ENCODE results near the gene TMEM45A.
A peak's percentile ranks its signal among the peaks of the same experiment; 100 is the strongest.
"Not testable (repeated sequence)": the region's sequence is repeated elsewhere in the genome, so short reads cannot be mapped to it uniquely, and the experiment has no call there.

The TMEM45A gene

DNA sequence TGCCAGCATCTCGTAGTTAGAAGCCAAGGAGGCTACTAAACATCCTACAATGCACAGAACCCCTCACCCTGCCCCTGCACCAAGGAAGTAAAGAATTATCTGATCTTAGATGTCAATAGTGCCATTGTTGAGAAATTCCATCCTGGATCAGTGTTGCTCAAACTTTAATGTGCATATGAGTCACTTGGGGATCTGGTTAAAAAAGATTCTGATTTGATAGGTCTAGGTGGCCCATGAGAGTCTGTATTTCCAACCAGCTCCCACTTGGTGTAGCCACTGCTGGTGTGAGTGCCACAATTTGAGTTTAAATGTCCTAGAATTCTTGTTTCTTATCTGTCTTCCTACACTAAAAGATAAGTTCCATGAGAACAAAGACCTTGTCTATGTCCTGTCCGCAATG lies 43.7 kb downstream of the TMEM45A start:
- no peak for DNase-seq

DNA sequence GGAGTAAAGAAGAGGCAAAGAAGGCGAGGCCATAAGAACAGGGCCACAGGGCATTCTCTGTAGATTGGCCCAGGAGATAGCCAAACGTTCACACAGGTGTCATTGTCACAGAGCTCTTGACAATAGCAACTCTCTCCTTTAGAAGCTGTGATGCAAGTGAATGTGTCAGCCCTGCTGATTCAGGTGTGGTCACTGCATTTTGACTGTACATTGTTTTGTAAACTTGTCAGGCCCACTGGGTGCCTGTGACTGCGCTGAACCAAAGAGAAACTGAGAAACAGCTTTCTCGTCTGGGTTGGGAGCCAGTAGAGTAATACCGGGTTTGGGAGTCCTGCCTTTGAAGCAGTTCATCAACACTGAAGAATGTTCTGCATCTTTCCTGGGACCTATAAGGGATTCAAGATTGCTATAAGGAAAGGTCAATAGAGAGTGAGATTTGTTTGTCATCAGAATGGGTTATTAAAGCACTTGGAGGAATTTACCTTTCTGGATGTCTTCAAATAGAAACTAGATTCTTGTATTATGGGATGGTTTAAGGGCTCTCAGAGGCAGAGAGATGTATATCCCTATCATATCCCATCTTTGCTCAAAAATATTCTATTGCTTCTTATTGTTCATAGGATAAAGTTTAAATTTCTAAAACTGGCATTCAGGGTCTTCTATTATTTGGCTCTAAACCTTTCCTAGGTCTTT lies 45.4 kb downstream of the TMEM45A start:
- DNase-seq, result peak; percentile 15

DNA sequence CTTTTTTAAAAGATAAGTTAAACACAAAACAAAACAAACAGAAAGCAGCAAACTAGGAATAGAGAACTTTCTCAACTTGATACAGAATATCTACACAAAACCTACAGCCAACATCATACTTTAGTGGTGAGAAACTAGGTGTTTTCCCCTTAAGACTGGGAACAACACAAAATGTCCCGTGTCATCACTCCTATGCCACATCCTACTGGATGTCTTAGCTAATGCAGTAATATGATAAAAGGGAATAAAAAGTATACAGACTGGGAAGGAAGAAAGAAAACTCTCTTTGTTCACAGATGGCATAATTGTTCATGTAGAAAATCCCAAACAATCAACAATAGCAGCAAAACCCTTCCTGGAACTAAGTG lies 45.9 kb downstream of the TMEM45A start:
- DNase-seq, result no peak

DNA sequence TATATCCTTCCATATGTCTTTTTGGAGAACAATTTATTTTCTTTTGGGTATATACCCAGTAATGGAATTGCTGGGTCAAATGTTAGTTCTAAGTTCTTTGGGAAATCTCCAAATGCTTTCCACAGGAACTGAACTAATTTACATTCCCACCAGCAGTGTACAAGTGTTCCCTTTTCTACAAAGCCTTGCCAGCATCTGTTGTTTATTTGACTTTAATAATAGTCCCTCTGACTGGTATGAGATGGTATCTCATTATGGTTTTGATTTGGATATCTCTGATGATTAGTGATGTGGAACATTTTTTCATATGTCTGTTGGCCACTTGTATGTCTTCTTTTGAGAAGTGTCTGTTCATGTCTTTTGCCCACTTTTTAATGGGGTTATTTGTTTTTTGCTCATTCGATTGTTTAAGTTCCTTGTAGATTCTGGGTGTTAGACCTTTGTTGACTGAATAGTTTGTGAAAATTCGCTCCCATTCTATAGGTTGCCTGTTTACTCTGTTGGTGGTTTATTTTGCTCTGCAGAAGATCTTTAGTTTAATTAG lies 48.4 kb downstream of the TMEM45A start:
- DNase-seq, result no peak

DNA sequence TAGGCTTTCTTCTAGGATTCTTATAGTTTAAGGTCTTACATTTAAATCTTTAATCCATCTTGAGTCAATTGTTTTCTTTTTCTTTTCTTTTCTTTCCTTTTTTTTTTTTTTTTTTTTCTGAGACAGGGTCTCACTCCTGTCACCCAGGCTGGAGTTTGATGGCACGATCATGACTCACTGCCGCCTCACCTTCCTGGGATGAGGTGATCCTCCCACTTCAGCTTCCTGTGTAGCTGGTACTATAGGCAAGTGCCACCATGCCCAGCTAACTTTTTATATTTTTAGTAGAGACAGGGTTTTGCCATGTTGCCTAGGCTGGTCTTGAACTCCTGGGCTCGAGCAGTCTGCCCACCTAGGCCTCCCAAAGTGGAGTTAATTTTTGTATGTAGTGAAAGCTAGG lies 49.0 kb downstream of the TMEM45A start:
- DNase-seq, result not testable (repeated sequence)

DNA sequence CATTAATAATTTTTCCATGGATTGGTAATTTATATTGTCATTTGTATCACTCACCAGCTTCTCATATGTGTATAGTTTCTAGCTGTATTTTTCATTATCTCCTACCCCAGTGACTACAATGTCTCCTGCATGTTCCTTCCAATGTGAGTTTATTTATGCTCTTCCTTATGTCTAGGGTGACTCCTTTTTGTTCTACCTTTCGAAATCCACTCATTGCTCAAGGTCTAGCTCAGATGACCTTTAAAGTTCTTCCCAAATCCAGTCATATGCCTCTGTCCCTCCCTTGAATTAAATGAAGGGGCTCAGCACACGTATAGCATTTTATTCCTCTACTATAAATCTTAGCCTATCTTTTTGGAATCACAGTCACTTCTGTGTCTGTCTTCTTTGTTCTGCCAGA lies 53.0 kb downstream of the TMEM45A start:
- no peak for DNase-seq

DNA sequence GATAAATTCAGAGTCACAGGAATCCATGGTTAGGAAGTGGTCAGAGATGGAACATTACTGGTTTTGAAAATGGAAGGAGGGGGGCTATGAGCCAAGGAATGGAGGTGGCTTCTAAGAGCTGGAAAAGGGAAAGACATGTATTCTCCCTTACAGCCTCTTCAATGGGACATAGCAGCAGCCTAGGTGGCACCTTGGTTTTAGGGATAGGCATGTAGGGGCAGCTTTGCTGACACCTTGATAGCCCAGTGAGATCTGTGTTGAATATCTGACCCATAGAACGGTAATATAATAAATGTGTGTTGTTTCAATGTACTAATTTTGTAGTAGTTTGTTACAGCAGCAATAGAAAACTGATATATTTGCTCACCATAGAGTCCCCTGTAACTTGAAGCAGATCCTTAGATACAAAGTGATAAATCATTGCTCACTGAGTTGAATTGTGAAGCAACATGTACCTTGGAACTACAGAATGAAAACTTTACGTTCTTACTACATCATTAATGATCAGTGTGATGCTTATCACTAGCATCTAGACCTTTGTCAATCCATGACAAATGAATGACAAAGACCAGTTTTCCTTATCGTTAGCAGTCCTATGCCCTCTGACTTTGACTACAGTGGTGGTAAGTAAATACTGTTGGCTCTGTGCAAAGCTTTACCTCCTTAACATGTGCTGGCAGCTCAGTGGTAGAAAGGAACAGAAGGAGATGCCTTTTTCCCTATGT lies 53.8 kb downstream of the TMEM45A start:
- no peak for DNase-seq

DNA sequence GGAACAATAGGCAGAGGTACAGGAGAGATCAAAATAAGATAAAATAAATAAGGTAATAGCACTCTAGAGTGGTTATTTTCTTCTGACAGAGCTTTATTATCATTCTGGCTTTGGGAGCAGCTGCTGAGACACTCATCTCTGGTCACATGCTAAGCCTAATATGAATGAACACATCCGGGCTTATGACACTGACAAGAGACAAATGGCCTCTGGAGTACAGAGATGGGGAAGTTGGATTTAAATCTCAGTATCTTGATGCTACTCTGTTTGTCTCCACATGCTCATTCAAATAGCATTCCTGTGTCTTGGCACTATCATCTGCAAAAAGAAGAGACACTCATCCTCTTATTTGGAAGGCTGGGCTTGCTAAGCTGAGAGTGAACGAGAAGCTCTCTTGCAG lies 55.6 kb downstream of the TMEM45A start:
- DNase-seq, result no peak

DNA sequence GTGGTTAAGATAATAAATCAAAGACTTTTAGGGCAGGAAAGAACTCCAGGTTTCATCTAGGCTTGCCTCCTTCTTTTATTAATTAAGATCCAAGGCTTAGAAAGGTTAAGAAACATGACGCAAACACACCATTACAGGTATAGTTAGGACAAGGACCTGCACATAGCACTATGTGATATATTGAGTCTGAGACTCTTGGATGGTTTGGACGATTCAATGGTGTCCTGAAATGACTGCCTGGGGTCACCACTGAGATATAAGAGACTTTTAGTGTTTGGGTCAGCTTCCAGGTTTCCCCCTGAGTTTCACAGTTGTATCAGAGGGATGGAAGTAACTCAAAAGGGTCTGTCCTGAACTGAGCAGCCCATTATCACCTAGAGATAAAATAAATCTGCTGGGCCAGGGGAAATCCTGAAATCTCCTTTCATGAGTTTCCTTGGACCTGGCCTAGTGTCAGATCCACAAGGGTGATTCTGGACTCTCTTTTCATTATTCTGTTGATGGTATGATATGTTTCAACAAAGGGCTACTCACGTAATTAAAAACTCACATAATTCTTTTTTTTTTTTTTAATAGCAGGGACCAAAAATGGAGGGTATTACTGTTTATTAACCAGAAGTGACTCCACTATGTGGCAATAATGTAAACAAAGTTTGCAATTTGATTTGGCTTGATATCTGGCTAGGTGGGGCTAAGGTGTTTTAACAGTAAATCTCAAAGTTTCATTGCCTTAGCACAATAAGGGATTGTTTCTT lies 61.4 kb downstream of the TMEM45A start:
- no peak for DNase-seq

DNA sequence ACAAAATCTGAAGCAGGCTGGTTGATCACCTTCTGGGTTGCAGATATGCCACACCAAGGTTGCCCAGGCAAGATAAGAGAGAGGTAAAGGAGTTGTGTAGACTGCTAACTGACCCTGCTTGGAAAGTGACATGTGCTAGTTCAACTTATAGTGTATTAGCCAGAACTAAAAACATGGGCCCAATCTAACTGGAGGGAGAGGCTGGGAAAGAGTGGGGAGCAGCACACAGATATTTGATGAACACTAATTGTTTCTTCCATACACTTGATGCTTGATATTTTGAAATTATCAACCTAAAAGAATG lies 61.9 kb downstream of the TMEM45A start:
- DNase-seq, result no peak

DNA sequence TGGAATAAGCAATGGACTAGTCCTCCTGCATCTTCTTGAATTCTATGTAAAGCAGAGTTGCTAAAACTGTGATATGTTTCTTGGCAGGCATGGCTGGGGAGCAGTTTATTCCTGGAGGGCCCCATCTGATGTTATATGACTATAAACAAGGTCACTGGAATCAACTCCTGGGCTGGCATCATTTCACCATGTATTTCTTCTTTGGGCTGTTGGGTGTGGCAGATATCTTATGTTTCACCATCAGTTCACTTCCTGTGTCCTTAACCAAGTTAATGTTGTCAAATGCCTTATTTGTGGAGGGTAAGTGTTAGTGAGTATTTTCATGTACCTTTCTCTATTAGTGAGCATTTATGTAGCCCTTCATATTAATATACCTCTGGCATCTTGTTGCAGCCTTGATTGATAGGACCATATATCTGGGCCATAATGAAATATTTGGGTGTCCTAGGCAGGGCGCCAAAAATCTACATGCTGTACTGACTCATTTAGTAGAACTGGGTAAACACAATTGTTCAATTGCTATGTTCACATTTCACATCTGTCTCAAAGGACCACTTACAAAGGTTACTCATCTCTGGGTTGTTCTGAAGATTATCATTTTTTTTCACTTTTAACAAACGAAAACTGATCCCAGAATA lies 64.4 kb downstream of the TMEM45A start:
- DNase-seq, result no peak

DNA sequence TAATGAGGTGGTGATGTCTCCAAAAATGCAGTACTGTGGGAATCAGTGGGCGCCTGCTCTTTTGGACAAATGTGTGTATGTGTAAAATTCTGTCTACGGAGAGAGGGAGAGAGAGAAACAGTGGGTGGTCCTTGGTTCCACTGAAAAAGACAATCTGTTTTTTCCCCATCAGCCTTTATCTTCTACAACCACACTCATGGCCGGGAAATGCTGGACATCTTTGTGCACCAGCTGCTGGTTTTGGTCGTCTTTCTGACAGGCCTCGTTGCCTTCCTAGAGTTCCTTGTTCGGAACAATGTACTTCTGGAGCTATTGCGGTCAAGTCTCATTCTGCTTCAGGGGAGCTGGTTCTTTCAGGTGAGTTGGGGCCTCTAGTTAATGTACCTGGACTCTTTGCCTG lies 65.8 kb downstream of the TMEM45A start:
- no peak for DNase-seq

DNA sequence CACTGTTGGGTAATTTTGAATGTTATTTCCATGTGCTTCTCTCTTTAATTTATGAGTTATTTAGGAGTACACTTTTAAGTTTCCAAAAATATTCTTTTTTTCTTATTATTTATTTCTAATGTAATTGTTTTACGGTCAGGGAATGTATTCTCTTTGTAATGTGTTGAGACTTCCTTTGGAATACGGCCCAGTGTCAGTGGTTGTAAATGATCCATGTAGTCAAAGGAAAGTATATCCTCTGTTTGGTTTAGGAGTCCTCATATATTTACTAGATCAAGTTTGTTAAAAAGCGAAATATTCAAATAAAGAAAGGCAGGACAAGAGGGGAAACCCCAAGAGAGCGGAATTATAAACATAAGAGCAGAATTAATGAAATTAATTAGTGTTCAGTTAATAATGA lies 68.0 kb downstream of the TMEM45A start:
- DNase-seq, result no peak

DNA sequence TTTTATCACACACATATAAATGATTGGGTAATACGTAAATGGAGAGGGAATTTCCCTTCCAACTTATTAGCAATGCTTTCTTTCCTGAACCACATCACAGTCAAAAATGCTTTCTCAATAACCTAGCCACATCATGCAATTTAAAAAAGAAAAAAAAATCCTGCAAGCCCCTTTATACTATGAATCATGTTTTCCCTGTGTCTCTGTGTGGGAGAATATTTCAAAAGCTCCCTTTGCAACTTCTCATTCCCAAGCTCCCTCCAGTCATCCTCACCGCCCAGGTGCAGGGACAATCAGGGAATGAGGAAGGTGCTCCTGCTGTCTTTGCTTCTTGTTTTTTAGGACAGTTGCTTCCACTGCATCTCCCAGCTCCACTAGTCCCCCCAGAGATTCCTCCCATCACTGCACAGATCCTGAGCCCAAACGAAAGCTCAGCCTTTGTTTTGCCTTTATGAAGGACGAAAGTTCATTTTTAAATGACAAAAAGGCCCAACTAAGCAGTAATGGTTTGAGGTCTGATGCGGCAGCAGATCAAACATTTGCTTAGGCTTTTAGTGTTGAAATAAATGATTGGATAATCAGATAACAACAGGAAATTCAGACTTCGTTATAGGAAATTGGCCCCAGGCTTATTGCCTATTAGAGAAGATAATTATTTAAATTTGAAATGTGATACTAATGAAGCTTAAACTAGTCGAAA lies 69.2 kb downstream of the TMEM45A start:
- DNase-seq, result no peak

DNA sequence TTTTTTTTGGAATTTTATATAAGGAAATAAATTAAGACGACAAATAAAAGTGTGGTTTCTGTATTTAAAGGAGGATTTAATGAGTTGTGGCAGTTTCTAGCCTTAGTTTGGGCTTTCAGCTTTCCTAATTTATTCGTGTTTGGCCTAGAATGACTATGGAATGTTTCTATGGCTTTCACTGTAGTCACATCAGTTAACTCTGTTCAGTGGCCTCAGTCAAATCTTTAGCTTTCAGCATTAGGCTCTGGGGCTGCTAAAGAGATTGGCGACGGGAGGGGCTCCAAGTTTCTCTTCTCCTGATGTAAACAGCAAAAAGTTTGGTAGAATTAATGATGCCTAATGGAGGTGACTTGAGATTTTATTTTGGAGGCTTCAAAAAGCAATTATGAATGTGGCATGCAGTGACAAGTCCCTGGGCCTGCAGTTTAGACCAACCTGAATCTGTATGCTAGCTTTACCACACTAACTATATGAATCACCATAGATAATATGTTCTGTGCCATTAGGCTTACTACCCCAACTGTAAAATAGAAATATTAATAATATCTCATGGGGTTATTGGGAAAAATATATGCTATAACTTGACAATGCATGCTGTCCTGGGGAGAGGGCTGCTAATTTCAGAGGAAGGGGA lies 69.9 kb downstream of the TMEM45A start:
- DNase-seq, result no peak

DNA sequence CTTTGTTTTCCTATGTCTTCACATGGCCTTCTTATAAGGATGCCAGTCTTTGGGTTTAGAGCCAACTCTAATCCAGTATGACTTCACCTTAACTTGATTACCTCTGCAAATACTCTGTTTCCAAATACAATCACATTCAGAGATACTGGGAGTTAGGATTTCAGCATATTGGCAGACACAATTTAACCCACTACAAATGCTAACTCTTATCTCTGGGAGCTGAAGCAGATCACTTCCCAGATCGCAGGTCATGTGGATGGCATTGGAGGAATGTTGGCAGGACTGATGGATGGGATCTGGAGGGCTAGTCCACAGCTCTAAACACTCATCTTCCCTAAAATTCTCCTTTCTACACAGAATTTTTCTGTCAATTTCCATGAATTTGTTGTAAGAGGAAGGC lies 70.8 kb downstream of the TMEM45A start:
- DNase-seq, result no peak

DNA sequence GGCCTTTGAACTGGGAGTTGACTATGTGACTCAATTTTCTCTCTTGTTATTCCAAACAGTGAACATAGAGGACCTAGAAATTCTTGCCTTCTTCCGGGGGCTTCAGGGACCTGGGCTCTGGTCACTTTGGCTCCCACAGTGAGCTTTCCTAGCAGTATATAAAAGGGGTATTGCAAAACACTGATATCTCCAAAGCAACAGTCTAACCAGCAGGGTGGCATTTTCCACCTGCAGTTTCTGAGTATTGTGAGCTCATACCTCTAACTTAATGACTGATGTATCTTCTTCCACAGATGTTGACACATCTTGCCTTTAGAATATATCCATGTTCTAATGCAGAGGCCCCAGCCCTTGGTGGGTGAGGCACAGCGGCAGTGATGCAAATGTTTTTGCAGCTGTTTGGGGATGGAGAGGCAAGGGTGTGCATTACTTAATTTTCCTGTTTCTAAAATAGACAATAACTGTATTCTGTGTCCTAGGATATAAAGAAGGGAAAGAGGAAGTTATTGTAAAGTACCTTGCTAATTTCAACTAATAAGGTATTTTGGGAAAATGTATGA lies 71.3 kb downstream of the TMEM45A start:
- DNase-seq, result no peak

DNA sequence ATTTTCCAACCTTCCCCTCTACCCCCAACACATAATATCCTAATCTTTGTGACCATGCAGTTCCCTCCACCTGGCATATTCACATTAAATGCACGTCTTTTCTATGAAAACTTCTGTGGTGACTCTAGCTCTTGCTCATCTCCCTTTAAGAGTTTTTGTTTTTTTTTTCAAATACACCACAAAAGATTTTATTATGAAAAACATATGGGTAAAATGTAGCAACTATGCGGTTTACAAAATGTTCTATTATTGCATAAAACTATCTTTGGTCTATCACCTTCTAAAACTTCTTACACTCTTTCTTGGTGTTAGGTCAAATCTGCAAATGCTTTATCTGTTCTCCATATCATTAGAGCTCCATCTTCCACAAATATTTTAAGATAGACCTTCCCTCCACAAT lies 78.4 kb downstream of the TMEM45A start:
- DNase-seq, result no peak

DNA sequence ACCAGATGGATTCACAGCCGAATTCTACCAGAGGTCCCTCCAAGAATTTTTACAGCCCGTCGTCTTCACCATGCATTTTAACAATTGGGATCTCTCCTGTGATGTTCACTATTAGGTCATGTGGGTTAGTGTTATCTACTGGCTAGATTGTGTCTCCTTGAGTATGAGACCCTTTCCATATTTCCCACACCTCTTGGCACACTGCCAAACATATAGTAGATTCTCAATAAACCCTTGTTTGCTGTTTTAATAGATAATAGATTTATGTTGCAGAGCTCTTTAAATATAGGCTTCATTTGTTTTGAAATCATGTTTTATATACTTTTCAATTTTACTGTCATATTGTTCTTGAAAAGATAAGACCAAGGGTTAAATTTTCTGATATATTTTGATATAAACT lies 82.1 kb downstream of the TMEM45A start:
- DNase-seq, result no peak

DNA sequence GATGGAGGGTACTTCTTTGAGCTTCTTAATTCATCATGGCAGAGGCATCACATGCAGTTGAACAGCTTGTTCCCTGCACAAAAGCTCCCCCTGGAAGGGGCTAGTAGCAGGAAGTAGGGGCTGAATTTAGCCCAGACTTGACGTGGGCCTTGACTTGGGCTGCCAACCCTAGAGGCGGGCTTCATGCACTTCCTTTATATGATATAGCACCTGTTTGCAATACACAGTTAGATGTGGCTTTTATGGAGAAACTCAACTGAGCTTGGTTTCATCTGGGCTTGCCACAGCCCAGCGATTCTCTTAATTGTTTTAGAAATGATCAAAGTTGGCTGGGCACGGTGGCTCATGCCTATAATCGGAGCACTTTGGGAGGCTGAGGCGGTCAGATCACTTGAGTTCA lies 83.3 kb downstream of the TMEM45A start:
- DNase-seq, result no peak

DNA sequence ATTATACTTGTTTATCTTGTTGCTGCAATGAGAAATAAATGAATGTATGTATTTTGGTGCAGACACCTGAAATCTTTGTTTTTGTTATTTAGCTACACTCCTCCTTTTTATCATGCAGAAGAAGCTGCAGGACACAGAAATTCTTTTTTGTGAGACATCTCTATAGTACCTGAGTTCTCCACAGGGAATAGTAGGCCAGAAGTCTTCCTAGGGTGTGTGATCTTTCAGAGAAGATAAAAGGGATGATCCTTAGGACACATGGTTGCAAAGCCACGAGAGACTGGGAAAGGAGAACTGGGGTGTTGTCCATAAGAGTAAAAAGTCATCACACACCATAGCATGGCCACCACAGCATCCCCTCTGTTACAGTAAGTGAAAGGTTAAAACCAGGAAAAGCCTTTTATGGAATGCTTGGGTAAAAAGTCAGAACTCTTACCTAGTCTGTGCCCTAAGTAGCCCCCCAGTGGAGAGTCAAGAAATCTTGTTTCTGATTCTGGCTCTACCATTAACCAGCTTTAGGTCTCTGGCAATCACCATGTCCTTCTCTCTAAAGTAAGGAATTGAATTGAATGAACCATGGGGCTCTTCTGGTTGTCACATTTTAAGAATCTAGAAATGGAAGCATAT lies 85.1 kb downstream of the TMEM45A start:
- DNase-seq, result no peak

DNA sequence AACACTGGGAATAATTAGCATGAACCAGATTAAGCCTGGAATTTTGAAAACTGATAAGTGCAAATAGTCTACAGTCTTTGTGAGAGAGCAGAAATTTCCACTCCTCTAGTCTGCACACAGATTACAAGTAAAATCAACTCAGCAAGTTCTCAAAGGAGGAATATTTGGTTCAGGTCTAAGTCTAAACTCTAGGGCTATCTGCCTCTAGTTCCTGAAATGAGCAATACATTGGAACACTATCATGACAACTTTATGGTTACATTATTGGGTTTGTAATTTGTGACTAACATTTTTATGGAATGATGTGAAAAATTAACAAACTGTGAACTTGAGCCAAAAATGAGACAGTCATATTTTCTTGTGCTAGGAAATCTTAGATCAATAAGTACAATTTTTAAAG lies 86.2 kb downstream of the TMEM45A start:
- no peak for DNase-seq

Data from activated CD4-positive, alpha-beta T cell treated with anti-CD3 and anti-CD28 coated beads for 48 hours (primary cell).